ENCODE data around the gene SGMS1. TPM values are rescaled to one million over a fixed set of nuclear protein-coding genes. Genes with fewer than 3 reads are reported as not detected.

SGMS1 gene
- total and polyA plus RNA-seq, 2 experiments from 2014 or later = 15.0 to 34.7 TPM

DNA sequence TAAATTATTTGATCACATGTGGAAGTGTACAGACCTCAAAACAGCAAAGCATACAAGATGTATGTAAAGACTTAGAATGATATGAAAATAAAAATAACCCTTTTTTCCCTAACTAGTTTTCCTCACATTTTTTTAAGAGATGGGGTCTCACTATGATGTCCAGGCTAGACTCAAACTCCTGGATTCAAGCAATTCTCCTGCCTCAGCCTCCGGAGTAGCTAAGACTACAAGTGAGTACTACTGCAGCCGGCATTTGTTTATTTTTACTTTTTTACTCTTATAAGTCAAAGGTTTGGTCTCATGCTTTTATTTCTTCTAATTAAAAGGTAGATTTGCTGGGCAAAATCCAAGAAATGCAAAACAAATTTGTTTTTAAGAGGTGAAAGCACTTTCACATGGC lies 248.0 kb downstream of the SGMS1 start:
- no peak overlapping the region for H3K27ac Mint-ChIP-seq
- no peak for TF ChIP-seq EZH2 (IDR thresholded peaks at IDR 0.05; ENCODE audit: low read depth, unreplicated experiment)
- H3K27ac ChIP-seq (ENCODE audit: low read depth) = no peak overlapping the region

DNA sequence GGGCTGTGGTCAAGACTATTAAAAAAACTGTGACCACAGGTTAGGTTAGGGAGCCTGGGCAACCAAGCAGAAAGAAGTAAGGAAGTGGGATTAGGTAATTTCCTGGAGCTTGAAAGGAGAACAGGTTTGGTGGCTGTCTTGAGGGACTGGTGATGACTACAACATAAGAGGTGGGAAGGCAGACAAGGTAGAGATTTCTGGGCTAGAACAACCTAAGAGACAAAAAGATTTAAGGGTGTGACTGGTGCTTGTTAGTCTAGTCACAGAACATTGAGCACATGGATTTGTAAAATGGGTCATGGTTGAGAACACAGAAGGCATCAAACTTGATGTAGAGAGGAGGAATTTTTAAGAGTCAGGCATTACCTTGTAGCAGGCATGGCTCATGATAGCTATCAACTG lies 248.7 kb downstream of the SGMS1 start:
- H4K20me1 ChIP-seq (replicated peaks; ENCODE audit: insufficient read depth) = no peaks in the 10 kb centered on the region
- DNase-seq (ENCODE audit: low spot score) (no peak), ATAC-seq (no peak)
- H3K4me2 ChIP-seq = no peak overlapping the region
- no peaks in the 10 kb centered on the region; the same call in 1 of the 2 replicates for H3K79me2 ChIP-seq (replicated peaks; ENCODE audit: insufficient read depth)
- no peaks in the 10 kb centered on the region for H3K36me3 ChIP-seq (ENCODE audit: insufficient read depth)
- Mint-ChIP-seq H3K4me1 (no peaks in the 10 kb centered on the region), H3K9me3 (no peaks in the 10 kb centered on the region), H3K27me3 (ENCODE audit: insufficient read depth, low read depth, poor library complexity) (no peaks in the 10 kb centered on the region), H3K4me3 (no peak overlapping the region), H3K36me3 (ENCODE audit: low read depth) (peaks cover 17% of the 10 kb centered on the region; the same call in 2 of the 3 replicates), H3K27ac (no peak overlapping the region)
- peaks cover 4% of the 10 kb centered on the region; the same call in 1 of the 2 replicates for H3K4me1 ChIP-seq (ENCODE audit: insufficient read depth)
- H3K9me2 ChIP-seq (ENCODE audit: insufficient read depth) = no peaks in the 10 kb centered on the region
- H3K27ac ChIP-seq (ENCODE audit: low read depth) = no peak overlapping the region
- H3K4me3 ChIP-seq = no peak overlapping the region
- H3F3A ChIP-seq (replicated peaks; ENCODE audit: low read depth) = no peaks in the 10 kb centered on the region
- no peak overlapping the region for H2AFZ ChIP-seq
- no peaks in the 10 kb centered on the region for H3K27me3 ChIP-seq (ENCODE audit: insufficient read depth)
- no peak for TF ChIP-seq EZH2 (IDR thresholded peaks at IDR 0.05; ENCODE audit: low read depth, unreplicated experiment)
- no peak for TF ChIP-seq ZNF114 (CRISPR knock-in tag; IDR thresholded peaks at IDR 0.05)
- TF ChIP-seq ZNF331 (CRISPR knock-in tag; IDR thresholded peaks at IDR 0.05; ENCODE audit: low read depth) = no peak
- no peak for TF ChIP-seq STAT1 (IDR thresholded peaks at IDR 0.05; ENCODE audit: unreplicated experiment)
- no peak for TF ChIP-seq EZH2phosphoT487 (IDR thresholded peaks at IDR 0.05; ENCODE audit: unreplicated experiment)
- no peak for TF ChIP-seq CREB1 (CRISPR knock-in tag; IDR thresholded peaks at IDR 0.05; ENCODE audit: low read depth)
- TF ChIP-seq, protein P1, sequence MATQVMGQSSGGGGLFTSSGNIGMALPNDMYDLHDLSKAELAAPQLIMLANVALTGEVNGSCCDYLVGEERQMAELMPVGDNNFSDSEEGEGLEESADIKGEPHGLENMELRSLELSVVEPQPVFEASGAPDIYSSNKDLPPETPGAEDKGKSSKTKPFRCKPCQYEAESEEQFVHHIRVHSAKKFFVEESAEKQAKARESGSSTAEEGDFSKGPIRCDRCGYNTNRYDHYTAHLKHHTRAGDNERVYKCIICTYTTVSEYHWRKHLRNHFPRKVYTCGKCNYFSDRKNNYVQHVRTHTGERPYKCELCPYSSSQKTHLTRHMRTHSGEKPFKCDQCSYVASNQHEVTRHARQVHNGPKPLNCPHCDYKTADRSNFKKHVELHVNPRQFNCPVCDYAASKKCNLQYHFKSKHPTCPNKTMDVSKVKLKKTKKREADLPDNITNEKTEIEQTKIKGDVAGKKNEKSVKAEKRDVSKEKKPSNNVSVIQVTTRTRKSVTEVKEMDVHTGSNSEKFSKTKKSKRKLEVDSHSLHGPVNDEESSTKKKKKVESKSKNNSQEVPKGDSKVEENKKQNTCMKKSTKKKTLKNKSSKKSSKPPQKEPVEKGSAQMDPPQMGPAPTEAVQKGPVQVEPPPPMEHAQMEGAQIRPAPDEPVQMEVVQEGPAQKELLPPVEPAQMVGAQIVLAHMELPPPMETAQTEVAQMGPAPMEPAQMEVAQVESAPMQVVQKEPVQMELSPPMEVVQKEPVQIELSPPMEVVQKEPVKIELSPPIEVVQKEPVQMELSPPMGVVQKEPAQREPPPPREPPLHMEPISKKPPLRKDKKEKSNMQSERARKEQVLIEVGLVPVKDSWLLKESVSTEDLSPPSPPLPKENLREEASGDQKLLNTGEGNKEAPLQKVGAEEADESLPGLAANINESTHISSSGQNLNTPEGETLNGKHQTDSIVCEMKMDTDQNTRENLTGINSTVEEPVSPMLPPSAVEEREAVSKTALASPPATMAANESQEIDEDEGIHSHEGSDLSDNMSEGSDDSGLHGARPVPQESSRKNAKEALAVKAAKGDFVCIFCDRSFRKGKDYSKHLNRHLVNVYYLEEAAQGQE (IDR thresholded peaks at IDR 0.05; ENCODE audit: unreplicated experiment) = no peak
- no peak for TF ChIP-seq JUNB (IDR thresholded peaks at IDR 0.05; ENCODE audit: unreplicated experiment)
- TF ChIP-seq, protein P2, sequence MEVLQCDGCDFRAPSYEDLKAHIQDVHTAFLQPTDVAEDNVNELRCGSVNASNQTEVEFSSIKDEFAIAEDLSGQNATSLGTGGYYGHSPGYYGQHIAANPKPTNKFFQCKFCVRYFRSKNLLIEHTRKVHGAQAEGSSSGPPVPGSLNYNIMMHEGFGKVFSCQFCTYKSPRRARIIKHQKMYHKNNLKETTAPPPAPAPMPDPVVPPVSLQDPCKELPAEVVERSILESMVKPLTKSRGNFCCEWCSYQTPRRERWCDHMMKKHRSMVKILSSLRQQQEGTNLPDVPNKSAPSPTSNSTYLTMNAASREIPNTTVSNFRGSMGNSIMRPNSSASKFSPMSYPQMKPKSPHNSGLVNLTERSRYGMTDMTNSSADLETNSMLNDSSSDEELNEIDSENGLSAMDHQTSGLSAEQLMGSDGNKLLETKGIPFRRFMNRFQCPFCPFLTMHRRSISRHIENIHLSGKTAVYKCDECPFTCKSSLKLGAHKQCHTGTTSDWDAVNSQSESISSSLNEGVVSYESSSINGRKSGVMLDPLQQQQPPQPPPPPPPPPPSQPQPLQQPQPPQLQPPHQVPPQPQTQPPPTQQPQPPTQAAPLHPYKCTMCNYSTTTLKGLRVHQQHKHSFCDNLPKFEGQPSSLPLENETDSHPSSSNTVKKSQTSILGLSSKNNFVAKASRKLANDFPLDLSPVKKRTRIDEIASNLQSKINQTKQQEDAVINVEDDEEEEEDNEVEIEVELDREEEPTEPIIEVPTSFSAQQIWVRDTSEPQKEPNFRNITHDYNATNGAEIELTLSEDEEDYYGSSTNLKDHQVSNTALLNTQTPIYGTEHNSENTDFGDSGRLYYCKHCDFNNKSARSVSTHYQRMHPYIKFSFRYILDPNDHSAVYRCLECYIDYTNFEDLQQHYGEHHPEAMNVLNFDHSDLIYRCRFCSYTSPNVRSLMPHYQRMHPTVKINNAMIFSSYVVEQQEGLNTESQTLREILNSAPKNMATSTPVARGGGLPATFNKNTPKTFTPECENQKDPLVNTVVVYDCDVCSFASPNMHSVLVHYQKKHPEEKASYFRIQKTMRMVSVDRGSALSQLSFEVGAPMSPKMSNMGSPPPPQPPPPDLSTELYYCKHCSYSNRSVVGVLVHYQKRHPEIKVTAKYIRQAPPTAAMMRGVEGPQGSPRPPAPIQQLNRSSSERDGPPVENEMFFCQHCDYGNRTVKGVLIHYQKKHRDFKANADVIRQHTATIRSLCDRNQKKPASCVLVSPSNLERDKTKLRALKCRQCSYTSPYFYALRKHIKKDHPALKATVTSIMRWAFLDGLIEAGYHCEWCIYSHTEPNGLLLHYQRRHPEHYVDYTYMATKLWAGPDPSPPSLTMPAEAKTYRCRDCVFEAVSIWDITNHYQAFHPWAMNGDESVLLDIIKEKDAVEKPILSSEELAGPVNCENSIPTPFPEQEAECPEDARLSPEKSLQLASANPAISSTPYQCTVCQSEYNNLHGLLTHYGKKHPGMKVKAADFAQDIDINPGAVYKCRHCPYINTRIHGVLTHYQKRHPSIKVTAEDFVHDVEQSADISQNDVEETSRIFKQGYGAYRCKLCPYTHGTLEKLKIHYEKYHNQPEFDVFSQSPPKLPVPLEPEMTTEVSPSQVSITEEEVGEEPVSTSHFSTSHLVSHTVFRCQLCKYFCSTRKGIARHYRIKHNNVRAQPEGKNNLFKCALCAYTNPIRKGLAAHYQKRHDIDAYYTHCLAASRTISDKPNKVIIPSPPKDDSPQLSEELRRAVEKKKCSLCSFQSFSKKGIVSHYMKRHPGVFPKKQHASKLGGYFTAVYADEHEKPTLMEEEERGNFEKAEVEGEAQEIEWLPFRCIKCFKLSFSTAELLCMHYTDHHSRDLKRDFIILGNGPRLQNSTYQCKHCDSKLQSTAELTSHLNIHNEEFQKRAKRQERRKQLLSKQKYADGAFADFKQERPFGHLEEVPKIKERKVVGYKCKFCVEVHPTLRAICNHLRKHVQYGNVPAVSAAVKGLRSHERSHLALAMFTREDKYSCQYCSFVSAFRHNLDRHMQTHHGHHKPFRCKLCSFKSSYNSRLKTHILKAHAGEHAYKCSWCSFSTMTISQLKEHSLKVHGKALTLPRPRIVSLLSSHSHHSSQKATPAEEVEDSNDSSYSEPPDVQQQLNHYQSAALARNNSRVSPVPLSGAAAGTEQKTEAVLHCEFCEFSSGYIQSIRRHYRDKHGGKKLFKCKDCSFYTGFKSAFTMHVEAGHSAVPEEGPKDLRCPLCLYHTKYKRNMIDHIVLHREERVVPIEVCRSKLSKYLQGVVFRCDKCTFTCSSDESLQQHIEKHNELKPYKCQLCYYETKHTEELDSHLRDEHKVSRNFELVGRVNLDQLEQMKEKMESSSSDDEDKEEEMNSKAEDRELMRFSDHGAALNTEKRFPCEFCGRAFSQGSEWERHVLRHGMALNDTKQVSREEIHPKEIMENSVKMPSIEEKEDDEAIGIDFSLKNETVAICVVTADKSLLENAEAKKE (CRISPR knock-in tag; IDR thresholded peaks at IDR 0.05) = no peak
- TF ChIP-seq NANOG (IDR thresholded peaks at IDR 0.05; ENCODE audit: borderline replicate concordance) = no peak
- TF ChIP-seq, protein P3, sequence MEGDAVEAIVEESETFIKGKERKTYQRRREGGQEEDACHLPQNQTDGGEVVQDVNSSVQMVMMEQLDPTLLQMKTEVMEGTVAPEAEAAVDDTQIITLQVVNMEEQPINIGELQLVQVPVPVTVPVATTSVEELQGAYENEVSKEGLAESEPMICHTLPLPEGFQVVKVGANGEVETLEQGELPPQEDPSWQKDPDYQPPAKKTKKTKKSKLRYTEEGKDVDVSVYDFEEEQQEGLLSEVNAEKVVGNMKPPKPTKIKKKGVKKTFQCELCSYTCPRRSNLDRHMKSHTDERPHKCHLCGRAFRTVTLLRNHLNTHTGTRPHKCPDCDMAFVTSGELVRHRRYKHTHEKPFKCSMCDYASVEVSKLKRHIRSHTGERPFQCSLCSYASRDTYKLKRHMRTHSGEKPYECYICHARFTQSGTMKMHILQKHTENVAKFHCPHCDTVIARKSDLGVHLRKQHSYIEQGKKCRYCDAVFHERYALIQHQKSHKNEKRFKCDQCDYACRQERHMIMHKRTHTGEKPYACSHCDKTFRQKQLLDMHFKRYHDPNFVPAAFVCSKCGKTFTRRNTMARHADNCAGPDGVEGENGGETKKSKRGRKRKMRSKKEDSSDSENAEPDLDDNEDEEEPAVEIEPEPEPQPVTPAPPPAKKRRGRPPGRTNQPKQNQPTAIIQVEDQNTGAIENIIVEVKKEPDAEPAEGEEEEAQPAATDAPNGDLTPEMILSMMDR (conservative IDR thresholded peaks at IDR 0.05; ENCODE audit: low read depth in 2 of 2) = no peak

More for the DNA sequence above, 248.0 kb downstream of the SGMS1 start:
- Histone ChIP-seq H3K36me3 (ENCODE audit: insufficient read depth) (no peaks in the 10 kb centered on the region), H3F3A (replicated peaks; ENCODE audit: low read depth) (no peaks in the 10 kb centered on the region), H3K27me3 (ENCODE audit: insufficient read depth) (no peaks in the 10 kb centered on the region), H4K20me1 (replicated peaks; ENCODE audit: insufficient read depth) (no peaks in the 10 kb centered on the region), H3K4me3 (no peak overlapping the region), H2AFZ (no peak overlapping the region), H3K4me1 (ENCODE audit: insufficient read depth) (peaks cover 4% of the 10 kb centered on the region; the same call in 1 of the 2 replicates), H3K9me2 (ENCODE audit: insufficient read depth) (no peaks in the 10 kb centered on the region), H3K79me2 (replicated peaks; ENCODE audit: insufficient read depth) (no peaks in the 10 kb centered on the region; the same call in 1 of the 2 replicates), H3K4me2 (no peak overlapping the region)
- no peak for DNase-seq (ENCODE audit: low spot score)
- H3K4me3 Mint-ChIP-seq = no peak overlapping the region
- no peaks in the 10 kb centered on the region for H3K9me3 Mint-ChIP-seq
- H3K27me3 Mint-ChIP-seq (ENCODE audit: insufficient read depth, low read depth, poor library complexity) = no peaks in the 10 kb centered on the region
- no peak for ATAC-seq
- H3K36me3 Mint-ChIP-seq (ENCODE audit: low read depth) = peaks cover 17% of the 10 kb centered on the region; the same call in 2 of the 3 replicates
- no peaks in the 10 kb centered on the region for H3K4me1 Mint-ChIP-seq
